SK-N-SH treated with all-trans-retinoic acid at 6 μM for 48 hours (cell line): ENCODE data around the gene ATP6V1D.

Experiments used
- ARNTL ChIP-seq: fragments of 450-650 bp; formaldehyde crosslinking; IDR thresholded peaks from 2 replicates; pipeline ENCODE4 v1.5.0; 2020; ENCODE audit warnings: low read depth, mild to moderate bottlenecking, moderate library complexity, borderline replicate concordance
- BACH2 ChIP-seq: fragments of 250-450 bp; sonication (Bioruptor Pico); IDR thresholded peaks from 2 replicates; pipeline ENCODE4 v1.9.0; 2021; ENCODE audit warnings: mild to moderate bottlenecking, borderline replicate concordance
- CREB5 ChIP-seq: fragments of 250-450 bp; sonication (Bioruptor Pico); IDR thresholded peaks from 2 replicates; pipeline ENCODE4 v1.5.1; 2020; ENCODE audit warnings: low read depth, mild to moderate bottlenecking, moderate library complexity
- ESRRG ChIP-seq: fragments of 250-450 bp; sonication (Bioruptor Pico); IDR thresholded peaks from 2 replicates; pipeline ENCODE4 v1.6.1; 2021; ENCODE audit warnings: mild to moderate bottlenecking
- OSR1 ChIP-seq: fragments of 250-450 bp; sonication (Bioruptor Pico); IDR thresholded peaks from 2 replicates; pipeline ENCODE4 v1.8.0; 2022; ENCODE audit warnings: moderate library complexity, mild to moderate bottlenecking, inconsistent platforms
- PATZ1 ChIP-seq: fragments of 250-450 bp; sonication (Bioruptor Pico); IDR thresholded peaks from 2 replicates; pipeline ENCODE4 v1.8.0; 2020; ENCODE audit warnings: mild to moderate bottlenecking, moderate library complexity, borderline replicate concordance
- POU6F1 ChIP-seq: fragments of 250-450 bp; sonication (Bioruptor Pico); IDR thresholded peaks from 2 replicates; pipeline ENCODE4 v1.8.0; 2021; ENCODE audit warnings: low read depth, mild to moderate bottlenecking, moderate library complexity, borderline replicate concordance
- PPARA ChIP-seq: fragments of 250-450 bp; sonication (Bioruptor Pico); IDR thresholded peaks from 2 replicates; pipeline ENCODE4 v1.5.0; 2020; ENCODE audit warnings: mild to moderate bottlenecking, borderline replicate concordance
- RARB ChIP-seq: fragments of 250-450 bp; sonication (Bioruptor Pico); IDR thresholded peaks from 2 replicates; pipeline ENCODE4 v1.8.0; 2021; ENCODE audit warnings: mild to moderate bottlenecking, moderate library complexity
- SNAI2 ChIP-seq: fragments of 250-450 bp; sonication (Bioruptor Pico); IDR thresholded peaks from 2 replicates; pipeline ENCODE4 v1.5.0; 2020; ENCODE audit warnings: mild to moderate bottlenecking, moderate library complexity
- TCF4 ChIP-seq: fragments of 250-450 bp; sonication (Bioruptor Pico); IDR thresholded peaks from 2 replicates; pipeline ENCODE4 v1.8.0; 2021; ENCODE audit warnings: mild to moderate bottlenecking, moderate library complexity, borderline replicate concordance
- TOX ChIP-seq: fragments of 250-450 bp; sonication (Bioruptor Pico); IDR thresholded peaks from 2 replicates; pipeline ENCODE4 v1.8.0; 2021; ENCODE audit warnings: mild to moderate bottlenecking, moderate library complexity, borderline replicate concordance
- ZC3H10 ChIP-seq: fragments of 250-450 bp; sonication (Bioruptor Pico); IDR thresholded peaks from 2 replicates; pipeline ENCODE4 v1.5.1; 2021; ENCODE audit warnings: mild to moderate bottlenecking, moderate library complexity
- ZFP30 ChIP-seq: fragments of 450-650 bp; formaldehyde crosslinking; IDR thresholded peaks from 2 replicates; pipeline ENCODE4 v1.5.0; 2022; ENCODE audit warnings: mild to moderate bottlenecking, moderate library complexity

GRCh38 chr14:67319142-67319541 lies 40.5 kb downstream of the ATP6V1D start:
- no peak for TF ChIP-seq OSR1 (CRISPR knock-in tag)
- no peak for TF ChIP-seq SNAI2
- TF ChIP-seq RARB (CRISPR knock-in tag) = no peak
- TF ChIP-seq PATZ1 = no peak
- TF ChIP-seq ZFP30 (CRISPR knock-in tag) = no peak
- TF ChIP-seq TCF4 (CRISPR knock-in tag) = no peak
- no peak for TF ChIP-seq ZC3H10 (CRISPR knock-in tag)
- no peak for TF ChIP-seq ARNTL (CRISPR knock-in tag)
- TF ChIP-seq CREB5 (CRISPR knock-in tag) = no peak
- TF ChIP-seq BACH2 (CRISPR knock-in tag) = no peak
- TF ChIP-seq PPARA (CRISPR knock-in tag) = no peak
- TF ChIP-seq TOX = no peak
- TF ChIP-seq POU6F1 (CRISPR knock-in tag) = no peak
- TF ChIP-seq ESRRG (CRISPR knock-in tag) = no peak
